A549 treated with ZK216348 at 1 μM for 4 hours (cell line): Measurements from ENCODE around the gene CPS1. TPM values are rescaled to one million over a fixed set of nuclear protein-coding genes. Genes with fewer than 3 reads are reported as not detected.

Source experiments
- total RNA-seq: library from RNA; stranded (reverse); fragments of 200-300 nt; extraction: Qiagen RNA extraction; gene quantifications from 5 replicates; pipeline ENCODE4 v1.2.3, GENCODE V29; 2022; ENCODE audit warnings: low read depth

CPS1 gene
- total RNA-seq, result 7.5 to 12.3 TPM (median 10.7 TPM) in 5 replicates

GRCh38 chr2:210556329-210556980, at the start of gene CPS1:
TSS of gene CPS1 (plus strand) at chr2:210556599. CDS start at chr2:210556734, 135 bp downstream.

Other genes with a start within 250 kb of the CPS1 start
- not detected in 5 replicates for gene MYL1, start 241.4 kb upstream of the CPS1 start, total RNA-seq
- 17.1 to 31.1 TPM (median 24.9 TPM) in 5 replicates for gene LANCL1, start 79.8 kb upstream of the CPS1 start, total RNA-seq